ENCODE measurements around the gene UNC80.

The UNC80 gene

GRCh38 chr2:209988010-209988409, 216.4 kb downstream of the UNC80 start:
- Histone ChIP-seq H3K9ac (ENCODE audit: insufficient read length) (no peak overlapping the region), H3K36me3 (ENCODE audit: insufficient read depth, low read length) (no peaks in the 10 kb centered on the region), H3K4me3 (no peak overlapping the region), H3K9me3 (ENCODE audit: low read depth, low read length) (no peaks in the 10 kb centered on the region), H3K27ac (no peak overlapping the region)
- no peak for DNase-seq (ENCODE audit: low read depth, low spot score)
- TF ChIP-seq FOXP2 (optimal IDR thresholded peaks at IDR 0.05; ENCODE audit: control extremely low read depth, extremely low read length, insufficient read depth) (no peak), EZH2 (IDR thresholded peaks at IDR 0.05) (no peak), POLR2AphosphoS5 (IDR thresholded peaks at IDR 0.05; ENCODE audit: borderline replicate concordance, low read depth, low read length) (no peak)

GRCh38 chr2:209990838-209991237, 219.2 kb downstream of the UNC80 start:
- TF ChIP-seq FOXP2 (optimal IDR thresholded peaks at IDR 0.05; ENCODE audit: control extremely low read depth, extremely low read length, insufficient read depth) (no peak), EZH2 (IDR thresholded peaks at IDR 0.05) (no peak), POLR2AphosphoS5 (IDR thresholded peaks at IDR 0.05; ENCODE audit: borderline replicate concordance, low read depth, low read length) (no peak)
- no peak overlapping the region for H3K27ac ChIP-seq
- DNase-seq (ENCODE audit: low read depth, low spot score): no peak
- H3K9ac ChIP-seq (ENCODE audit: insufficient read length): no peak overlapping the region
- H3K36me3 ChIP-seq (ENCODE audit: insufficient read depth, low read length): no peaks in the 10 kb centered on the region
- no peaks in the 10 kb centered on the region for H3K9me3 ChIP-seq (ENCODE audit: low read depth, low read length)
- H3K4me3 ChIP-seq: no peak overlapping the region

GRCh38 chr2:209993968-209994367, 222.3 kb downstream of the UNC80 start:
- Histone ChIP-seq H3K27ac (no peak overlapping the region), H3K36me3 (ENCODE audit: insufficient read depth, low read length) (no peaks in the 10 kb centered on the region), H3K9me3 (ENCODE audit: low read depth, low read length) (no peaks in the 10 kb centered on the region), H3K9ac (ENCODE audit: insufficient read length) (no peak overlapping the region), H3K4me3 (no peak overlapping the region)
- TF ChIP-seq FOXP2 (optimal IDR thresholded peaks at IDR 0.05; ENCODE audit: control extremely low read depth, extremely low read length, insufficient read depth) (no peak), EZH2 (IDR thresholded peaks at IDR 0.05) (no peak), POLR2AphosphoS5 (IDR thresholded peaks at IDR 0.05; ENCODE audit: borderline replicate concordance, low read depth, low read length) (no peak)
- no peak for DNase-seq (ENCODE audit: low read depth, low spot score)

GRCh38 chr2:209998596-209998995, 227.0 kb downstream of the UNC80 start:
- no peak overlapping the region for H3K27ac ChIP-seq
- TF ChIP-seq POLR2AphosphoS5 (IDR thresholded peaks at IDR 0.05; ENCODE audit: borderline replicate concordance, low read depth, low read length): no peak
- TF ChIP-seq FOXP2 (optimal IDR thresholded peaks at IDR 0.05; ENCODE audit: control extremely low read depth, extremely low read length, insufficient read depth): no peak
- TF ChIP-seq EZH2 (IDR thresholded peaks at IDR 0.05): no peak
- no peak overlapping the region for H3K4me3 ChIP-seq
- no peak for DNase-seq (ENCODE audit: low read depth, low spot score)
- H3K36me3 ChIP-seq (ENCODE audit: insufficient read depth, low read length): no peaks in the 10 kb centered on the region; the same call in 1 of the 2 replicates
- H3K9ac ChIP-seq (ENCODE audit: insufficient read length): no peak overlapping the region
- no peaks in the 10 kb centered on the region for H3K9me3 ChIP-seq (ENCODE audit: low read depth, low read length)

GRCh38 chr2:210000464-210001324, 229.1 kb downstream of the UNC80 start:
- TF ChIP-seq EZH2 (IDR thresholded peaks at IDR 0.05): no peak
- no peak for TF ChIP-seq FOXP2 (optimal IDR thresholded peaks at IDR 0.05; ENCODE audit: control extremely low read depth, extremely low read length, insufficient read depth)
- TF ChIP-seq POLR2AphosphoS5 (IDR thresholded peaks at IDR 0.05; ENCODE audit: borderline replicate concordance, low read depth, low read length): no peak
- no peak for DNase-seq (ENCODE audit: low read depth, low spot score)
- Histone ChIP-seq H3K9me3 (ENCODE audit: low read depth, low read length) (no peaks in the 10 kb centered on the region), H3K27ac (no peak overlapping the region), H3K36me3 (ENCODE audit: insufficient read depth, low read length) (peaks cover 16% of the 10 kb centered on the region), H3K9ac (ENCODE audit: insufficient read length) (no peak overlapping the region), H3K4me3 (no peak overlapping the region)

GRCh38 chr2:210002158-210003157, 230.8 kb downstream of the UNC80 start, which contains the start of gene RPE:
Gene RPE (plus strand): TSS chr2:210002638. CDS start chr2:210002662, 24 bp downstream.
- peak within 1 kb of the TSS; percentile 90 for H3K4me3 ChIP-seq
- H3K9me3 ChIP-seq (ENCODE audit: low read depth, low read length): no peaks in the 10 kb centered on the region
- H3K9ac ChIP-seq (ENCODE audit: insufficient read length): peak within 1 kb of the TSS; percentile 84
- peak; percentile 86; the same call in 1 of the 2 replicates for TF ChIP-seq POLR2AphosphoS5 (IDR thresholded peaks at IDR 0.05; ENCODE audit: borderline replicate concordance, low read depth, low read length)
- TF ChIP-seq FOXP2 (optimal IDR thresholded peaks at IDR 0.05; ENCODE audit: control extremely low read depth, extremely low read length, insufficient read depth): no peak
- peak; percentile 75 for DNase-seq (ENCODE audit: low read depth, low spot score)
- peak within 1 kb of the TSS; percentile 25; the same call in 1 of the 2 replicates for H3K27ac ChIP-seq
- H3K36me3 ChIP-seq (ENCODE audit: insufficient read depth, low read length): peaks cover 27% of the 10 kb centered on the region

GRCh38 chr2:210003359-210003758, 231.7 kb downstream of the UNC80 start:
- peak overlapping the region; percentile 81 for H3K9ac ChIP-seq (ENCODE audit: insufficient read length)
- peak overlapping the region; percentile 90 for H3K4me3 ChIP-seq
- no peak for DNase-seq (ENCODE audit: low read depth, low spot score)
- TF ChIP-seq EZH2 (IDR thresholded peaks at IDR 0.05) (no peak), POLR2AphosphoS5 (IDR thresholded peaks at IDR 0.05; ENCODE audit: borderline replicate concordance, low read depth, low read length) (no peak), FOXP2 (optimal IDR thresholded peaks at IDR 0.05; ENCODE audit: control extremely low read depth, extremely low read length, insufficient read depth) (no peak)
- H3K27ac ChIP-seq: no peak overlapping the region
- H3K9me3 ChIP-seq (ENCODE audit: low read depth, low read length): no peaks in the 10 kb centered on the region
- H3K36me3 ChIP-seq (ENCODE audit: insufficient read depth, low read length): peaks cover 36% of the 10 kb centered on the region

- Histone ChIP-seq H3K36me3 (ENCODE audit: insufficient read depth, low read length) (peaks cover 51% of the 10 kb centered on the region), H3K9me3 (ENCODE audit: low read depth, low read length) (no peaks in the 10 kb centered on the region), H3K4me3 (no peak overlapping the region; the same call in 1 of the 2 replicates), H3K27ac (no peak overlapping the region), H3K9ac (ENCODE audit: insufficient read length) (no peak overlapping the region)
- DNase-seq (ENCODE audit: low read depth, low spot score): no peak
- TF ChIP-seq FOXP2 (optimal IDR thresholded peaks at IDR 0.05; ENCODE audit: control extremely low read depth, extremely low read length, insufficient read depth): no peak
- TF ChIP-seq POLR2AphosphoS5 (IDR thresholded peaks at IDR 0.05; ENCODE audit: borderline replicate concordance, low read depth, low read length): no peak
- TF ChIP-seq EZH2 (IDR thresholded peaks at IDR 0.05): no peak
Measured at GRCh38 chr2:210004881-210005280, 233.2 kb downstream of the UNC80 start.

Data from SK-N-MC (cell line).